Fibroblast of skin of right quadriceps (primary cell): Measurements from ENCODE around the gene NIN.
A peak's percentile ranks its signal among the peaks of the same experiment; 100 is the strongest.
"Not testable (repeated sequence)": the region's sequence is repeated elsewhere in the genome, so short reads cannot be mapped to it uniquely, and the experiment has no call there.

Source experiments
- DNase-seq: peaks from one replicate; pipeline ENCODE4 v3.0.0-alpha.2; 2013

NIN gene

GRCh38 chr14:50705026-50705593 lies 125.9 kb downstream of the NIN start:
- no peak for DNase-seq

- DNase-seq = no peak
These were observed 126.4 kb downstream of the NIN start for GRCh38 chr14:50704454-50705010.

- DNase-seq = peak; percentile 87
These were observed 133.2 kb downstream of the NIN start for GRCh38 chr14:50697659-50698290.

GRCh38 chr14:50694260-50694659 lies 136.7 kb downstream of the NIN start:
- DNase-seq = not testable (repeated sequence)

- DNase-seq = no peak
These were observed 142.1 kb downstream of the NIN start for GRCh38 chr14:50688875-50689274.

- DNase-seq = no peak
These were observed 151.3 kb downstream of the NIN start for GRCh38 chr14:50679674-50680073.

GRCh38 chr14:50678163-50678562 lies 152.8 kb downstream of the NIN start:
- no peak for DNase-seq

- DNase-seq = peak; percentile 77
These were observed 153.4 kb downstream of the NIN start for GRCh38 chr14:50677527-50678063.

- no peak for DNase-seq
These were observed 154.0 kb downstream of the NIN start for GRCh38 chr14:50676814-50677516.

- peak; percentile 85 for DNase-seq
These were observed 155.4 kb downstream of the NIN start for GRCh38 chr14:50675597-50675996.

GRCh38 chr14:50670866-50671256 lies 160.1 kb downstream of the NIN start:
- no peak for DNase-seq

- peak; percentile 45 for DNase-seq
These were observed 160.6 kb downstream of the NIN start for GRCh38 chr14:50670196-50670865.
